ENCODE measurements around the gene RAET1G.

RAET1G gene

DNA sequence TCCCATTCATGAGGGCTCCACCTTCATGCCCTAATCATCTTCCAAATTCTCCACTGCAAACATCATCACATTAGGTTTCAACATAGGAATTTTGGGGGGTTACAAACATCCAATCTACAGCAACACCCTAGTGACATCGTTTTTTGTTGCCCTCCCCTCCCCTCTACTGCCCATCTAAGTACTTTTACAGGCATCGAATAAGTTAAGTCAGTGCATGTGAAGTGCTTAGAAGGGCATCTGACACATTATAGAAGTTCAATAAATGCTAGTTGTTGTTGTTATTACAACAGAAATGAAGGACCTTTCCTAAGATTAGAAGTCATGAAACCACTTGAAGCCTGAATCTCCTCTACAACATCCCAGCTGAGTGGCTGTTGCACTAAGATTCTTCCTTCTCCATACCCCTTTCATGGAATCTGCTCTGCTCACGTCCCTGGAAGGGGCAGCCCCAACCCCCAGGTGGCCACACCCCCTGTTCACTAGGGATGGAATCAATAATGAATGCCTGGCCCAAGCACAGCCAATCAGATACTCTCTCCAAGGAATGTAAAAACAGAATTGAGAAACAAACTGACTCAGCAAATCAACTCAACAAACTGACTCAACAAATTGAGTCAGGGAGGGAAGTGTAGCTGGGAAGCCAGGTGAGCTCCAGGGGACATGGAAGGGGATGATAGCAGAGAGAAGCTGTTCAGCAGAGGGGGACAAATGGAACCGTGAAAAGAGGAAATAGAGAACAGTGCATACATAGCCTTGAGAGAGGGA lies 54.9 kb downstream of the RAET1G start:
- peak; percentile 49 for DNase-seq (ENCODE audit: low read depth)

All from amniotic epithelial cell (primary cell).